Activated naive CD8-positive, alpha-beta T cell treated with anti-CD3 and anti-CD28 coated beads, Interleukin-2, amount 50 U/mL, for 24 hours (primary cell): Measurements from ENCODE around the gene LURAP1L.

ENCODE experiments used
- ATAC-seq: fragments of 150-1000 bp; cut with Tn5 transposase; one replicate; pipeline ENCODE4 v1.10.0; 2021
- DNase-seq: peaks from one replicate; pipeline ENCODE4 v3.0.0; 2021
- H3K27ac Mint-ChIP-seq: one replicate; pipeline ENCODE4 v1.8.0; 2021; ENCODE audit warnings: mild to moderate bottlenecking, mixed read lengths
- H3K27me3 Mint-ChIP-seq: one replicate; pipeline ENCODE4 v1.8.0; 2021; ENCODE audit warnings: mixed read lengths
- H3K36me3 Mint-ChIP-seq: one replicate; pipeline ENCODE4 v1.8.0; 2021; ENCODE audit warnings: low read depth, mixed read lengths
- H3K4me1 Mint-ChIP-seq: one replicate; pipeline ENCODE4 v1.8.0; 2021; ENCODE audit warnings: mixed read lengths
- H3K4me3 Mint-ChIP-seq: one replicate; pipeline ENCODE4 v1.8.0; 2021; ENCODE audit warnings: mild to moderate bottlenecking, moderate library complexity, mixed read lengths
- H3K9me3 Mint-ChIP-seq: one replicate; pipeline ENCODE4 v1.8.0; 2021; ENCODE audit warnings: mixed read lengths

The LURAP1L gene

DNA sequence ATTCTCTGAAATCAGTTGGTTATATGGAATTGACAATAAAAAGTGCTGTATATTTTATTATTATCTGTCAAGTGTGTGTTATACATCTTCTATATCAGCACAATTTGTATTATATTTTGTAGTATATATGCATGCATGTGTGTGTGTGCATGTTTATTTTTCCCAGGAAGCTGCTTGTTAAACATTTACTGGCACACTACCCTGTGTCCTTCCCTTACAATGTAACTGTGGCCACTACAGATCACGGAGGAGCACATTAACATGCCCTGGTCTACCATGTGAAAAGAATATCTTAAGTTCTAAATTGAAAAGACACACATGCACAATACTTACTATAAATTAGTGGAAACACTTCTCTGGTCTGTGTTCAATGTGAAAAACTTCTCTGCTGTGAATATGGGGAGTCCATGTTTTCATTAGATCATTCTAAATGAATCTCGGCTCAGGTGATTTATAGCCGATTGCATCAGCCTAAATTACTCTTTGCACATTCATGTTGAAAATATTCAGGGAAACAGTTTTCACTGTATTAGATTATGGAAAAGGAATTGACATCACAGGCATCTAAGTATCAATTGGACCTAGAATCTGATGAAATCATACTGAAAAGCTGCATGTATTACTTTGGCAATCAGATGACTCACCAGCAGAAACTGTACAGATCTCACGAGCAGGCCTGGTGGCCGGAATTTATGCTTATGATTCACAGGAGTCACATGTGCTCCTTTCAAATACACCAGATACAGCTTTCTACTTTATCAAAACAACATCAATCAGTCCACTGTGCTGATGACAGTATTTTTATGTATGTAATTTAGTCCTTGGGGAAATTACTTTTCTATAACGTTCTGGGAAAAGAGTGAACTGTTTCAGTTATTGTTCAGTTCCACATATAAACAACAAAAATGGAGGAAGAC, 39.4 kb downstream of the LURAP1L start:
- ATAC-seq (no peak), DNase-seq (no peak)
- Mint-ChIP-seq H3K4me1 (no peaks in the 10 kb centered on the region), H3K27me3 (no peaks in the 10 kb centered on the region), H3K9me3 (peaks cover 16% of the 10 kb centered on the region), H3K27ac (no peak overlapping the region), H3K36me3 (no peaks in the 10 kb centered on the region), H3K4me3 (no peak overlapping the region)

DNA sequence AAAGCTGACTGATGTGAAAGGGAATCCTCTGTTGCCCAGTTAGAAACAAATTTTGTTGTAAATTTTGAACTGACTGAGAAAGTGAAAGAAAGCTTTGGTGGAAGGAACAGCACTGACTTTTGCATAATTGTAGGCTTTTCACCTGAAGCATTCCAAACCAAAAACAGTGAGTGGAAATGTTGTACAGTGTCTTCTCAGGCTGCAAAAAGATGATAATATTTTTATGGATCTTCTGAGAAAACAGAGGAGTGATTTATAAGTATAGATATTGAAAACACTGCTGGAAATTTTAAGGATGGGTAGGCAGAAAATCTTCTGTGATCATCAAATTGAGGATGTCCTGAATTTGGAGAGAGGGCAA, 40.0 kb downstream of the LURAP1L start:
- Mint-ChIP-seq H3K36me3 (no peaks in the 10 kb centered on the region), H3K9me3 (peaks cover 19% of the 10 kb centered on the region), H3K4me3 (no peak overlapping the region), H3K27ac (no peak overlapping the region), H3K27me3 (no peaks in the 10 kb centered on the region), H3K4me1 (no peaks in the 10 kb centered on the region)
- DNase-seq (no peak), ATAC-seq (no peak)

DNA sequence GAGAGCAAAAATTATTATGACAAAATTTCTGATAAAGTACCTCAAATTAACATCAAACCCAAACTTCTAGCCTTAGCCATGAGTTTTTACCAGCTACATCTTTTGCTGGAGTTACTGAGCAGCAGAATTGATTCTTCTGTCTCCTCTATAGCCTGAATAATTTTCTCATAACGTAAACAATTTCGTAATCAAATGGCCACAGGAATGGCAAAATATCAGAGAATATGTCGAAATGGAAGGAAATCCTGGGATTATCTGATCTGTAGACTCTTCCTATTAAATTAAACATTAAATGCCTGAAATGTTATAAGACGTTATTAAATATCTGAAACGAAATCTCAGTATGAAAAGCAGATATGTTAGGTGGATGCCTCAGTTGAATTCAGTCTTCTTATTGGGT, 41.1 kb downstream of the LURAP1L start:
- Mint-ChIP-seq H3K36me3 (no peaks in the 10 kb centered on the region), H3K4me3 (no peak overlapping the region), H3K27me3 (no peaks in the 10 kb centered on the region), H3K9me3 (peaks cover 19% of the 10 kb centered on the region), H3K4me1 (no peaks in the 10 kb centered on the region), H3K27ac (no peak overlapping the region)
- DNase-seq (no peak), ATAC-seq (no peak)

DNA sequence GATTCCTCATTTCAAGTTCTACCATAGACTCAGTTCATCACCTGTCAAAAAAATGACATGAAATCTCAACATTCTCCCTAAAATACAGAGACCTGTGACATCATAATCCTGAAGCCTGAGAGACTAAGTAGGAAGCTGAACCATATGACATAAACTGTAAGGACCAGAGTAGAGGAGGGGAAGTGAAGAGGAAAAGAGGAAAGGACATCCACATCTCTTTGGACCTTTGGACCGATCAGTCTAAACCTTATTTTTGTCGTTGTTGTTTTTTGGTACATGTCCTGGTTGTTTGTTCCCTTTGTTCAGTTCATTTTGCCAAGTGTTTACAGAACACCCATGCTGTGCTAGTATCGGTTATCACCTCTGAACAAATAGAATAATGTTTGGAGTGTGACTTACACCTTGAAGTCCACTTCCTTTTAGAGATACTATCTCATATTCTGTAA, 41.9 kb downstream of the LURAP1L start:
- H3K36me3 Mint-ChIP-seq, result no peaks in the 10 kb centered on the region
- no peak overlapping the region for H3K4me3 Mint-ChIP-seq
- peaks cover 19% of the 10 kb centered on the region for H3K9me3 Mint-ChIP-seq
- no peak for ATAC-seq
- no peaks in the 10 kb centered on the region for H3K4me1 Mint-ChIP-seq
- DNase-seq, result no peak
- no peaks in the 10 kb centered on the region for H3K27me3 Mint-ChIP-seq
- no peak overlapping the region for H3K27ac Mint-ChIP-seq

DNA sequence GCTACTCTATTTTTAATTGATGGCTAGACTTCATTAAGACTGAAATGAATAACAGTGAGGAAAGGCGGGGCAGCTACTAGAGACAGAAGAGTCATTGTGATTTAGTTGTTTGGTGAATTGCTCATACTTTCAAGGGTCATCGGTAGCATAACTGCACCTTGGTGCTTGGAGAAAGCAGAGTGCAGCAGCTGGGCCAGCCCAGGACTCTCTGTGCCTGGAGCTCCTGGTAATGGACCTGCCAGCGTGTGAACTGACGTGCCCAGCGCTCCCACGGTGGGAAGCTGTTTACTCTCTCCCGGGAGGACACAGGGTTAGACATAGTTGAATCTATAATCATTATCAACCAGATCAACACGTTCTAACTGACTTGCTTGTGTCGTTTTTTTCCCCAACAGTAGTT, 42.9 kb downstream of the LURAP1L start:
- ATAC-seq (no peak), DNase-seq (no peak)
- Mint-ChIP-seq H3K4me1 (no peaks in the 10 kb centered on the region), H3K9me3 (peaks cover 19% of the 10 kb centered on the region), H3K36me3 (no peaks in the 10 kb centered on the region), H3K27me3 (no peaks in the 10 kb centered on the region), H3K4me3 (no peak overlapping the region), H3K27ac (no peak overlapping the region)

DNA sequence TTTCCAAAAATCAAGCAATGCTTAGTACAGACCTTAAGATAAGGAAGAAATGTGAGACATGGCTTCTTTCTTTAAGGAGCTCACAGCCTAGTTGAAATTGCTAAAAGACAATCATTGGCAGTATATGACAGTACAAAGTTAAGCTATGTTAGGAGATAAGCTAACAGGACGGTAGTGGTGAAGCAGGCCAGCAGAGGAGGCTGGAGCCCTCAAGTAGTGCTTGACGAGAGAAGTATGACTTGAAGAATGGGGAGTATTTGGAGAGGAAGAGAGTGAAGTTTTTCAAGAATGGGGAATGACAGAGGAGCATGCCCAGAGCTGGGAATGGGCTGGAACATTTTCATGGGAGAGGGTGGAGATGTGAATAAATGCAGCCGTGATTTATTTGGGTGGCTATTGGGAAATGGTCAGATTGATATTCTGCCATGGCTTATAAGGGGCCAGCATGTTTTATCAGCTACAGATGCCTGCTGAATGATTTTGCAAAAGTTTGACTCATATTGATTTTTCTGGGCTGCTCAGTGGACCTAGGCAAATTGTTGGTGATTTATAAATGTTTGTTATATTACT, 43.7 kb downstream of the LURAP1L start:
- DNase-seq (no peak), ATAC-seq (no peak)
- H3K36me3 Mint-ChIP-seq, result no peaks in the 10 kb centered on the region
- H3K9me3 Mint-ChIP-seq, result peaks cover 19% of the 10 kb centered on the region
- H3K4me1 Mint-ChIP-seq, result no peaks in the 10 kb centered on the region
- H3K4me3 Mint-ChIP-seq, result no peak overlapping the region
- no peaks in the 10 kb centered on the region for H3K27me3 Mint-ChIP-seq
- H3K27ac Mint-ChIP-seq, result no peak overlapping the region

DNA sequence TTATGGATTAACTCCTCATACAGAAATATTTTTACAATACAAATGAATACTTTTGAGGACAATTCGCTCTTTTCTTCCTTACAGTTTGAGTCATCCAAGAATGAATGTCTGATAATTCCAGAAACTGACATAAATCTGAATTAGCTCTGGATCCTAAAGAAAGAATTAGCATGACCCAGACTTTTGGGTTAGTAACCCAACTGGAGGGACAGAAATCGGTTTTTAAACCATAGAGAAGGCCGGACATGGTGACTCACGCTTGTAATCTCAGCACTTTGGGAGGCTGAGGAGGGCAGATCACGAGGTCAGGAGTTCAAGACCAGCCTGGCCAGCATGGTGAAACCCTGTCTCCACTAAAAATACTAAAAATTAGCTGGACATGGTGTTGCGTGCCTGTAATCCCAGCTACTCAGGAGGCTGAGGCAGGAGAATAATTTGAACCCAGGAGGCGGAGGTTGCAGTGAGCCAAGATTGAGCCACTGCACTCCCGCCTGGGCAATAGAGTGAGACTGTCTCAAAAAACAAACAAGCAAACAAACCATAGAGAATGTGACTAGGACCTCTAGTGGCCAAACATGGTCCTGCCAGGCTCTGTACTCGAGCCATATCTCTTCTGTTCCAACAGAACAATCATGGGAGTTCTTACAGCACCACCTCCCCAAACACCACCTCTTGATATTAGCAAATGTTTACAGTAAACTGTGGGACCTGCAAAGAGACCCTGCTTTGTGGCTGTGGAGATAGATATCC, 44.8 kb downstream of the LURAP1L start:
- no peak overlapping the region for H3K4me3 Mint-ChIP-seq
- H3K27ac Mint-ChIP-seq, result no peak overlapping the region
- DNase-seq, result no peak
- H3K36me3 Mint-ChIP-seq, result no peaks in the 10 kb centered on the region
- H3K9me3 Mint-ChIP-seq, result peaks cover 19% of the 10 kb centered on the region
- no peaks in the 10 kb centered on the region for H3K4me1 Mint-ChIP-seq
- H3K27me3 Mint-ChIP-seq, result no peaks in the 10 kb centered on the region
- no peak for ATAC-seq

DNA sequence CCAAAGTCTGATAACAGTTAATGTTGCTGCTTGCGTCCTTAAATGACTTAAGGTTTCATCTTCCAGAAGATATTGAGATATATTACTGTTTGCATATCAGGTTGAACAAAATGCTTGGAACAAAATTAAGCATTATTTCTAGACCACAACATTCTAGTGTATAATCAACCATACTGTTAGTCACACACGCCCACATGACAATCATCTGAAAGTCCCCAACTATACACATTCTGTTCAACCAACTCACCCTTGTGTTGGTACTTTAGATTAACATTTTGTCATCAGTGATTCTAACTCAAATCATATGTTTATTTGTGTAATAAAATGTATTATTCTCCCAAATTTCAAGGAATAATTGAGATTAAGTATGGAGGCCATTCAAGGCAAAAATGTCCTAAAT, 47.3 kb downstream of the LURAP1L start:
- Mint-ChIP-seq H3K9me3 (peaks cover 13% of the 10 kb centered on the region), H3K27ac (no peak overlapping the region), H3K4me3 (no peak overlapping the region), H3K4me1 (no peaks in the 10 kb centered on the region), H3K36me3 (no peaks in the 10 kb centered on the region), H3K27me3 (no peaks in the 10 kb centered on the region)
- DNase-seq, result no peak
- ATAC-seq, result no peak

DNA sequence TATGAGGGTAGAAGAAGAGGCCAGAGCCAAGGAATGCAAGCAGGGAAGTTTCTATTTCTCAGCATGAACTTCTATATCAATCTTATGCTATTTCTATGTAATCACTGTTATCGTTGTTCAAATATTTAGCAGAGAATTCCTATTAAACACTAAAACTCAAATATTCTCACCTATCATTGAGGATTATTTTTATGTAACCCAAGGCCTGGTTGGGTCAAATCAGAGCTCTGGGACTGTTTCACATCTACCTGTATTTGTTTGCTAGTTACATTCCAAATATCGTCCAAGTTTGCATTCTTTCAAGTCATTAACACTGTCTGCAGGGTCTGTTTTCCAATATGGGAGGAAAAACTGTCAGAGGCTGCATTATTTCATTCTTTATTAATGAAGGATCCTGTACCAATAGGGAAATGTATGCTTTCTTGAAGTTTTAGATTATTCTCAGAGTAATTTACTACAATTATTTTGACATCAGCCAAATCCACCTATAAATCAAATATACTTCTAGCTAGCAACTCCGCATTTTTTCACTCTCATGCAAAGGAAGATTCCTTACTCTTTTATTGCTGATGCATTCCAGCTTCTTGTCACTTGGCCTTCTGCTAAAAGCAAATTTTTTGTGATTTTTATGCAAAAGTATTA, 52.2 kb downstream of the LURAP1L start:
- Mint-ChIP-seq H3K4me1 (no peaks in the 10 kb centered on the region), H3K36me3 (no peaks in the 10 kb centered on the region), H3K4me3 (no peak overlapping the region), H3K27me3 (no peaks in the 10 kb centered on the region), H3K9me3 (peaks cover 5% of the 10 kb centered on the region), H3K27ac (no peak overlapping the region)
- DNase-seq (no peak), ATAC-seq (no peak)

DNA sequence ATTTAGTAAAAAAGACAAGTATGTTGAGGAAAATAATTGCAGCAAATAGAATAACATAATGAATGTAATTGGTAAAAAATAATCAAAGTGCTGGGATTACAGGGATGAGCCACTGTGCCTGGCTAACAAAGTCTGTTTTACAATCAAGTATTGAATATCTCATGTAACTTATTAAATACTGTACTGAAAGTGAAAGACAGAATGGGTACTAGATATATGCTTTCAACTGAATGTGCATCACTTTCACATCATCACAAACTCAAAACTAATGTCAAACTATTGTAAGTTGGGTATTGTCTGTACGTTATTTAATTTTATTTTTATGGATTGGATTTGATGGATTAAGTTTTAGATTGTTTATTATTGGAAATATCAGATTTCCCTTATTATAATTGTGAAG, 58.9 kb downstream of the LURAP1L start:
- no peak overlapping the region for H3K27ac Mint-ChIP-seq
- H3K4me1 Mint-ChIP-seq, result no peaks in the 10 kb centered on the region
- ATAC-seq (no peak), DNase-seq (no peak)
- no peaks in the 10 kb centered on the region for H3K36me3 Mint-ChIP-seq
- no peaks in the 10 kb centered on the region for H3K27me3 Mint-ChIP-seq
- H3K4me3 Mint-ChIP-seq, result no peak overlapping the region
- H3K9me3 Mint-ChIP-seq, result peaks cover 15% of the 10 kb centered on the region

DNA sequence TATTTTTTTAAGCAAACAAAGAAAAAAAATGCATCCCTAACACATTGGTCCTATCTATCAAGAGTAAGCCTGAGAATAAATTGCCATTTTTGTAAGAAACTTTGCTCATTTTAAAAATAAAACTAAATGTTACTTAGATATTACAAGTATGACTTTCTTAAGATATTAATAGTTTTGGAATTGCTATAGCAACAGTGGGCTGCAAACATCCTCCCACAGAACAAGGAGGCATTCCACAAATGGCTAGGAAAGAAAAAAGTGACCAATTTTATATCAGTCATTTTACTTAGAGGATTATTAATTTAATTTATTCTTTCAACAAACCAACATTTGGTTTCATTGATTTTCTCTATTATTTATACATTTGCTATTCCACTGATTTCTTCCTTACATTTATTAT, 63.7 kb downstream of the LURAP1L start:
- DNase-seq (no peak), ATAC-seq (no peak)
- Mint-ChIP-seq H3K9me3 (peaks cover 10% of the 10 kb centered on the region), H3K27ac (no peak overlapping the region), H3K36me3 (no peaks in the 10 kb centered on the region), H3K4me1 (no peaks in the 10 kb centered on the region), H3K4me3 (no peak overlapping the region), H3K27me3 (no peaks in the 10 kb centered on the region)

DNA sequence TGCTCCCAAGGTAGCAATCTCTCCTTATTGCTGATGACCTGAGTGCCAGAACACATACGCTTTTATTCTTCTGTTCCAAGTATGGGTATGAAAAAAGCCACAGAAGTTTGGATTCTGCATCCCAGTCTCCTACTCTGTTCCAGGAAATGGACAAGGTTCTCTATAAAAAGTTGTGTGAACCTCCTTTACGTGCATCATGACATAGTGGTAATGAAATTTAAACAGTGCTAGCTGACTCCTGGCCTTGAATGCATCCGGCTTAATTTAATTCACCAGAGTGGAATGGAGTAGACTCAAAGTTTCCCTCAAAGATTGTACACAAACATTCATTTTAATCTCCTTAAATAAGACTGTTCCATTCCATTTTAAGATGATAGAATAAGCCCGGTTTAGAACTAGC, 68.9 kb downstream of the LURAP1L start:
- H3K4me3 Mint-ChIP-seq, result no peak overlapping the region
- ATAC-seq (no peak), DNase-seq (no peak)
- H3K9me3 Mint-ChIP-seq, result peaks cover 9% of the 10 kb centered on the region
- H3K27ac Mint-ChIP-seq, result no peak overlapping the region
- H3K4me1 Mint-ChIP-seq, result no peaks in the 10 kb centered on the region
- H3K27me3 Mint-ChIP-seq, result no peaks in the 10 kb centered on the region
- H3K36me3 Mint-ChIP-seq, result no peaks in the 10 kb centered on the region

DNA sequence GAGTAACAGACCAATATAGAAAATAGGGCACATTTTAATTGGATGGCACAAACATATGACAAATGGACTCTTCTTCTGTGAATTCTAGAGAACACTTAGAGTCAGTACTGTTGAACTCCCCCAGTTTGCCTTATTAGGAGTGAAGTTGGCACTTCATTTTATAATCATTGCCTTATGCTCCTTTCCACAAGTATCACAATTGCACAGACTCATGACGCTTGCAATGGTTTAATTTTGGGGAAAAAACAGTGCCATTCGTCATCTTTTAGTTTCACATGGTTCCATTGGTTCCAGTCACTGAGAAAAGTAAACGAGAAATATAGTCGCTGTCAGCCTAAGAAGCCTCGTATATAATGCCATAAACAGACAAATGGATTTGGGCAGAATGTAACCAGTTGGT, 71.2 kb downstream of the LURAP1L start:
- no peak overlapping the region for H3K27ac Mint-ChIP-seq
- H3K4me3 Mint-ChIP-seq, result no peak overlapping the region
- H3K36me3 Mint-ChIP-seq, result no peaks in the 10 kb centered on the region
- no peaks in the 10 kb centered on the region for H3K27me3 Mint-ChIP-seq
- peaks cover 9% of the 10 kb centered on the region for H3K9me3 Mint-ChIP-seq
- no peak for ATAC-seq
- no peaks in the 10 kb centered on the region for H3K4me1 Mint-ChIP-seq
- no peak for DNase-seq

DNA sequence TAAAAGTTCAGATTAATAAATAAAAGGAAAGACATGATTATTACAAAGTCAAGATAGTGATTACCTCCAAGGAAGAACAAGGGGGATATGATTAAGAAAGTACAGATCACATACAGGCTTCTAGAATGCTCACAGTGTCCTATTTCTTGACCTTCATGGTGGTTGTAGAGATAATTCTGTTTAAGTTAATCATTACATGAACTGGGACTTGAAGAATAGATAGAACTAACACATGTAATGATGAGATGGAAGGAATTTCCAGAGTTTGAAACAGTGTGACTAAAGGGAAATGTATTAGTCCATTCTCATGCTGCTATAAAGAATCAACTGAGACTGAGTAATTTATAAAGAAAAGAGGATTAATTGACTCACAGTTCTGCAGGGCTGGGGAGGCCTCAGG, 72.7 kb downstream of the LURAP1L start:
- Mint-ChIP-seq H3K27me3 (no peaks in the 10 kb centered on the region), H3K27ac (no peak overlapping the region), H3K4me3 (no peak overlapping the region), H3K4me1 (no peaks in the 10 kb centered on the region), H3K36me3 (no peaks in the 10 kb centered on the region), H3K9me3 (peaks cover 13% of the 10 kb centered on the region)
- ATAC-seq (no peak), DNase-seq (no peak)
